ENCODE results near the gene TRAK2.
A peak's percentile ranks its signal among the peaks of the same experiment; 100 is the strongest.
"Not testable (repeated sequence)": the region's sequence is repeated elsewhere in the genome, so short reads cannot be mapped to it uniquely, and the experiment has no call there.

The TRAK2 gene

DNA sequence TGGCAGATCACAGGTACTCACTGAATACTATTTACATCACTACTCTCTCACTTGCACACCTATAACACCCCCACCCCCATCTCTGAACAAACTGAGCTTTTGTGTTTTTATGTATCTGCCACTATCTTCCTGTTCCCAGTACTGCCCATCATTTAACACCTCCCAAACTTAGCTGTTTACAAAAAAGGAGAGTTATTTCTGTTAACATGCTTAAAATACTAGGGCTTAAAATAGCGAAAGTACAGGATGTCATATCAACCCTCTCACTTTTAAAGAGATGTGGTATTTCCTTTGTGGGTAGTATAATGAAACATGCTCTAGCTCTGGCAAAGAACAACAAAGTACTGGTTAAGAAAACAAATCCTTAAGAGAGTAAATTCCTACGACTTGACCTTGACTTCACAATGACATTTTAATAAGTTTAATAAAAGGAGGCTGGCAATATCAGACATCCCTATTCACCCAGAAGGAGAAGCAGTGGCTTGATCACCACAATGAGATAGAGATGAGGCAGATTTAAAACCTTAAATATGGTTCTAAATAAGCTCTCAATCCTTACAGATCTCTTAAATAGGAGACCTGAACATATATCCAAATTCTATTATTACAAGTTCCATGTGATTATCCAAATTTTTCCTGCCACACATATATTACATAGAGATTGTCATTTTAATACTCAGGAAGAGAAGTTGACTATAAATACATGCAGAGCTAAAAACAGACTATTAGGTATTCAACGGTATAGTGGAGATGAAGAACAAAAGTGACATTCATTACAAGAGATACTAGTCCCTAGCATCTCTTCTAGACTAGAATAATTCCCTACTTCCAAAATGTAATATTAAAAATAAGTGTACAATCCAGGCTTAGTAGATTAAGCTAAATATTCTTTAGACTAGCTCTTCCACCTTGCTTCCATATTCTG lies 36.9 kb downstream of the TRAK2 start:
- no peak for DNase-seq (ENCODE audit: low spot score)

DNA sequence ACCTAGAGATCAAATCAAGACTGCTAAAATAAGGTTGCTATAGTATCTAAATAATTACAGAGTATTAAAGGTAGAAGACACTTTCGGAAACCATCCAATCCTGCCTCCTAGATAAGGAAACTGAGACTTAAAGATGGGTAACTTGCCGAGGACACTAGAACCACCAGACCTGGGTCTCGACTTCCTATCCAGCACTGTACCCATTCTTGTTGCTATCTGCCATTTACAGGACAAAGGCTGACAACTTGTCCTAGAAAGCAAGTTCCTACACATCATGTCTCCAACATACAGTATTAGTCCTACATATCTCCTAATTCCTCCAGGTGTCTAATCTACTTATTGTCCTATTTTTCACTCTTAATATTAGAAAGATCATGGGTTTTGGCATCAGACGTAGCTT lies 37.7 kb downstream of the TRAK2 start:
- no peak for DNase-seq (ENCODE audit: low spot score)

DNA sequence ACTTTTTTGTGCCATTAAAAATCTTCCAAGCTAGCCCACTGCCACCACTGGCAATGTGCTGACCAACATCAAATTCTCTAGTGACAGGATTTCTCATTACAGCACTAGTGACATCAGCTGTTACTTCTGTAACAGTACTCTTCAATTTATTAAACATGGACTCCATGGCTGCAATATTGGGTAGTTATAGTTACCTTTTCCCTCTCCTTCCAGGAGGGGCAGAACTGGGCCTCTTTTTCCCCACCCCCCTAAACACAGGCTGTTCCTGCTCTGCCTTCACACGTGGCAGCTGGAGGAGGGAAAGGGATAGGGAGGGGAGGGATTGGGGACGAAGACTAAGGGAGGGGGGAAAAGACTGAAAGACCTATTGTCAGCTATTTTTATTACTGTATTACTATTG lies 38.1 kb downstream of the TRAK2 start:
- no peak for DNase-seq (ENCODE audit: low spot score)

DNA sequence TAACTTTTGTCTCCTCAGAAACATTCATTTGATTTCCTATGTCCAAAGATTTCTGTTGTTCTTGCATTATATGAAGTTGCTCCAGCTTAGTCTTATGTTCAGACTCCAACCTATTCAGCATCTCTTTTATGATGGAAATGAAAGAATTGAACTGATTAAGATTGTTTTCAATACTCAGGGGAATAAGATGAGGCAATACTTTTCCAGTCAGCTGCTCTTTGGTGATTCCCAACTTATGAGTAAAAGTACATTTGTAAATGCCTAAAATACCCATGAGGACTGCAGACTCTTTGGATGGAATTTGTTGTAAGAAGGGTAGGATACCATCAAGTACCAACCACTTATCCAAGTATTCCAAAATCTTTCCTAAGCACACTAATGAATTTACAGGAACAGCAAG lies 39.8 kb downstream of the TRAK2 start:
- DNase-seq (ENCODE audit: low spot score) = no peak

DNA sequence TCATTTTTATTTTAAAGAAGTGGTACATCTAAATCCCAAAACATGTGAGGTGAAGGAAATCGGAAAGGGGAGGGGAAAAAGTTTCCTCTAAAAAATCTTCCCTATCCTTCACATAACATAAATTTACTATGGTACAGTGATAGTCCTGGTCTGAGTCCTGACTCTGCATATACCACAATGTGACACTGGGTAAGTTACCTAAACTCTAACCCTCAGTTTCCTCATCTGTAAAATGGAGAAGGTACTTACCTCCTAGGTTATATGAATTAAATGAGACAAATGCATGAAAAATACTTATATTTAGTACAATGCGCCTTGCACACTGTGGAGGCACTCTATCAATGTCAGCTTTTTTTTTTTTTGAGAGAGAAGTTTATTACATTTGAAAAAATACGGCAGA lies 42.3 kb downstream of the TRAK2 start:
- DNase-seq (ENCODE audit: low spot score) = no peak

DNA sequence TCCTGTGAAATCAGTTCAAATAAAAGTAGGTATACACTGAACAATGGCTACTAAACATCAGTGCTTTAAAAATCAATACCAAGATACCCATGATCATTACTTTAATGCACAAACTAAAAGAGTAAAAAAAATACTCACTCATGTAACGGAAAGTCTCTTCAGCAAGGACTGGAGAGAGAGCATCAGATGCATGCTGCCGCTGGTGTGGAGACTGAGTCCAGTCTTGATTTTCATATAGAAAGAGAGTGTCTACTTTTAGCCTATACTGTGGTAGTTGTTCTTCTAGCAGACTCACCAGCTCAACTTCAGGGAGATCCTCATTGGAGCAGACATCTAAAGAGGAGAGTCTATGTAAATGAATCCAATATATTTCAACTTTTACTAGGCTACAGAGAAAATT lies 44.0 kb downstream of the TRAK2 start:
- DNase-seq (ENCODE audit: low spot score) = no peak

DNA sequence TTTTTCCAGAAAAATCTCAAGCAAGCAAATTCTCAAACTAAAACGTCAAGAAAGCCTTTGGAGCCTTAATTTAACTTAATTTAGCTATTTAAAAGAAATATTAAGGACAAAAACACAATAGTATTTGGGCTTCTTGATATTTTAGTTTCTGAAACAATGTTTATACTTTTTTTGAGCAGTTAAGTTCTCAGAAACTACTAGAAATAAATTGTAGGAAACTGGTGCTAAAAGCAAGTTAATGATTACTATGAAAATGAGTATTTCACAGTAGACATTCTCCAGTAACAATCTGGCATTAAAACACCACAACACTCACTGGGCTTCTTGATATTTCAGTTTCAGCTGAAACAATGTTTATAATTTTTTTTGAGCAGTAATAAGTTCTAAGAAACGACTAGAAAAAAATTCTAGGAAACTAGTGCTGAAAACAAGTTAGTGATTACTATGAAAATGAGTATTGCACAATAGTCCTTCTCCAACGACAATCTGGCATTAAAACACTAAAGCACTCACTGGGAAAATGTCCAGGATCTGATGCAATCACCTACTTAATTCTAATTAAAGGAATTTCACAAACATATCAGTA lies 45.1 kb downstream of the TRAK2 start:
- DNase-seq (ENCODE audit: low spot score) = no peak

DNA sequence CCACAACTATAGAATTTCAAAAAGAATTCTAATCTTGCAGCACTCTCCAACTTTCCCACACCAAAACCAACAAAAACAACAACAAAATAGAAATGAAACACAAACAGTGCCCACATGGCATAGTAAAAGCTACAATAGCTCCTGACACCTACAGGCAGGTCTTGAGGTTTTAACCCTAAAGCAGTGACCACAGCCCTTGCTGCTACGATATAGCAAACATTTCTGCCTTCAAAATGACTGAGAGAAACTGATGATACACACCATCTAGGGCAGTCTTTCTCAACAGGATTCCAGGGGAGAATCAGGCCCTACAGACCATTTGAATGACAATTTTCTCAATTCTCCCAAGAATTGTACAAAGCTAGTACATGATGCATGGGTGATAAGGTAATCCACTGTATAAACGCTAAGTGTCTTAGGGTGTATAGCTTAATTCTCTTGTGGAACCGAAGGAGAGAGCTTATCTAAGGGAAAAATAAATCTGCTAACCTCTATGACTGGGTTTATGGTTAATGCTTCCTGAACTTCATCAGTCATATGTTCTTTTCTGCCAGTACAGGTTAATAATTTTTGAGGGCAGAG lies 46.5 kb downstream of the TRAK2 start:
- no peak for DNase-seq (ENCODE audit: low spot score)

DNA sequence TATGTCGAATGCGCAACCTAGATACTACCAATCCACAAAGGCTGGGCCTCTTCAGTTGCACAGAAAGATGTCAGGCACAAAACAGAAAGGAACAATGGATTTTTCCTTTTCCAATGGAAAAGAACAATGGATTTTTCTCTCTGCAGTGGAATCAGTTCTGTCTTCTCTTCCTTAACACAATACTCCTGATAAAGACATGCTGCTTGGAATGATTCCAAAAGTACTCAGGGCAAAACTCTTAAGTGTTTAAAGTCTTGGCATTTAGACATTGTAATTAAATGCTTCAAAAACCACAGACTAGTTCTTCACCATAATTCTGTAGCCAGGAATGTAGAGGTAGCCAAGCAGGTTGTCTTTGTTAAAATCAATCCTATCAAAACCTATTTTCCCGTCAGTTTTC lies 47.4 kb downstream of the TRAK2 start:
- no peak for DNase-seq (ENCODE audit: low spot score)

DNA sequence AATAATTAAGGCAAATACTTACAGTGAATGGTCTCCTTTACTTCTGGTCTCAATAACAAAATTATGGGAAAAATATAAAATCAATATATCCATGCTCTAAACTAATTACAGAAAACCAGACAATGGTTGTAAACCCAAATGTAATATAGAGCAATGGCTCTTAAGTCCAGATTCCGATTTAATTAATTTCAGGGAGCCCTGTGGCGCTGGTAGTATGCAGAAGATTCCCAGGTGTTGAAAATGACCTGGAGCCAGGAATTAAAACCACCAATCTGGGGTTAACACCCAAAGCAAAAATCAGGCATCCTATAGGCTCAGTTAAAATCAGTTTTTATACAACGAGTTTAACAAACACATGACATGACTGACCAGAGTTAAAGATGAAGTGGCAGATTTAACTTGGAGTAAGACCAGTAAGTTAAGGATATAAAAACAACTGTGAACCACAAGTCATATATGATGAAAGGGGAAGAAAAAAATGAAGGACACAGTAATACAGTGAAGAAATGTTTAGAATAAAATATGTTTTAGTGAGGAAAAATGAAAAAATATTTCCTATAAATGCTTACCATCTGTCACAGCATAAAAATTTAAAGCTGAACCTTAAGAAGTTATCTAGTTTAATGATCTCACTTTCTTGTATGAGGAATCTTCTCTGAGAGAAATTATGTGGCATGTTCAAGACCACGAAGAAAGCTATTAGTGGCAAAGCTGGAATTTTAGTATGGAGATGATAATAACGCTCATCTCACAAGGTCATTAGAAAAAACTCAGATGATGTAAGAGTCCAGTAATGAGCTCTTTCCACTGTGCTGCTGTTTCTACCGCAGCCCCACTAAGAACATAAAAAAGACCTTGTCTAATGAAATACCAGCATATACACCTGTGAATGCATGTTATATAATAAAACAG lies 48.4 kb downstream of the TRAK2 start:
- no peak for DNase-seq (ENCODE audit: low spot score)

DNA sequence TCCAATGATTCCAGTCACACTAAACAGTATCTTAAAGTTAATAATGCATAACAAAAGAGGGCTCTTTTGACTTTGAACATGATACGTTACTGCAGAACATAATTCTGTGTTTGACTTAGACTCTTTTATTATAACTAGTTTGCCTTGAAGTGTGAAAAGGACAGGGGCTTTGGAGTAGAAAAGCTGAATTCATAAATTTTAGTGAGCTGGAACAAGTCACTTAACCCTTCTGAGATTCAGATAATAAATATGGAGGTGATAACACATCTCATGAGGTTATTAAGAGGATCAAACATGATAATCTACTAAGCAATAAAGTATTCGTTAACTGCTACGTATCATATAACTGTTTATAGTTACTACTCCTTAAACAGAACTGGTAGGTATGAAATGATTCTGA lies 49.4 kb downstream of the TRAK2 start:
- no peak for DNase-seq (ENCODE audit: low spot score)

DNA sequence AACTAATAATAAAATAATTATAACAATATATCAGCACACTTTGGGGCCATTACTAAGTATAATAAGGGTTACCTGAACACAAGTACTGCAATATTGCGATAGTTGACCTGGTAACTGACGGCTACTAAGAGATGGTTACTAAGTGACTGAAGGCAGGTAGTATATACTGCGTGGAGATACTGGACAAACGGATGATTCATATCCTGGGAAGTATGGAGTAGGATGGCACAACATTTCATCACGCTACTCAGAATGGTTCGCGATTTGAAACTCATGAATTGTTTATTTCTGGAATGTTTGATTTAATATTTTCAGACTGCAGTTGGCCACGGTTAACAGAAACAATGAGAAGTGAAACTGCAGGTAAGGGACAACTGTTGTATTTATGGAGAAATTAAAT lies 54.7 kb downstream of the TRAK2 start:
- DNase-seq (ENCODE audit: low spot score) = no peak

DNA sequence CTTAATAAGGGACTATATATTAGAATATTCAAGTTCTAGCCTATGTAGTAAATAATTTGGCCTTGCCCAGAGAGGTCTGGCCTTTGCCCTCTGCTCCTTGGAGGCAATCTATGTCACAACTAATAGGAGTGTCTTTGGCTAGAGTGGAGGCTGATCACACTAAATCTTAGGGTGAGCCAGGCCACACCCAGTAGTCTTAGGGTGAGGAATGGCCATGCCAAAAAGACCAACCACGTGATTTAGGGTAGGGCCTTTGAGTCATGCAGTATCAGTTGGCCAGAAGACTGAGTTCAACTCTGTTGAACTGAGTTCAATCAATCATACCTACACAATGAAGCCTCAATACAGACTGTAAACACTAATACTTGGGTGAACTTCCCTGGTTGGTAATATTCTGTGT lies 68.1 kb downstream of the TRAK2 start:
- DNase-seq (ENCODE audit: low spot score) = no peak

DNA sequence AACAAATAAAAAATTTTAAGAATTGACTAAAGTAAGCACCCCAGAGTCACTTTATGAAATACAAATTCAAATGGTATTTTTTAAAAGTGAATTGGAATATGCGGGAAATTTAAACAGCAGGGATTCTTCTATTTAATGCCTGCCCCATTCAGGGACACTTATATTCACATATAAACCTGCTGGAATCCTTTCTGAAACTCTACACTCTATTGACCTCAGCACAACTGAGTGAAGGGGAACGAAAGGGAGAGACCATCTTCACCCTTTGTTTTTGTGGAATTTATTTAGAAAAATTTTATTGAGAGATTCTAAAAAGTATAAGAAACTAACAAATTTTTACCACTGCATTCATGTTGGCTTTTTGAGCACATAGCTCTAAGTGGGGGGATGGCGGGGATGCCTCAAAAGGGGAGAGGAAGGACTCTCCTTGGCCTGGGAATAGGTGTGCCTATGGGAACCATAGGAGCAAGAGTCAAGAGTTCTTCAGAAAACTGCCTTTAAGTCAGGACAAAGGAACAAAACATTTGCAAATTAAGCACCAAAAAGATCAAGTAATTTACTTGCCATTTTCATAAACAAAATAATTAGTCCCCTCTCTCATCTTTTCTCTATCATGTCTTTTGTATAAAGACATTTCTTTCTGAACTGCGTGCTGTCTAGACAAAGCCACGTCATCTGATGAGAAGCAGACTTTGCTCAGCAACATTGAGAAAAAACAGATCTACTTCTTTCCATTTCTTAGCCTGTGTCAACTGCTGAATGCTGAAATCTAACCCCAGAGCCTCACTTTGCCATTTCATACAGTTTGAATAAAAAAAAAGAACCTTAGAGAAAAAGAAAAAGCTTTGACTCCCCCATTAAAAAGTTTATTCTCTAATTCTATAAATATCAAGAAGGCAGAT lies 72.5 kb downstream of the TRAK2 start:
- peak; percentile 68 for DNase-seq (ENCODE audit: low spot score)

DNA sequence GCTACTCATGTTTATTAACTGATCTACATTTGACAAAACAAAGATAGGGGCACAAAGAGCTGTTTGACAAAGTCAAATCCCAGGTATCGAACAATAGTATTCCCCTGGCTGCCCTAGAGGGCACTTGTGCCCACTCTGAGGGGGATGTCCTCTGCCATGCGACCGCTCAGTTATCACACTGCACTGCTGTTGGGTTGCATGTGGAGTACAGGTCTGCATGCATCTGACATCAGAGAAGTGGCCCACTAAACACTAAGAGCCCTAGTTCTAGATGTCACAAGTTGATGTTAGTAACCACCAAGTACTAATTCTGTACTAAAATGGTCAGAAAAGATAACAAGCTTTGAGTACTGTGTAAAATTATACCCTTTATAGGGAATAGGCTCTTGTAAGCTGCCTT lies 74.0 kb downstream of the TRAK2 start:
- DNase-seq (ENCODE audit: low spot score) = no peak

DNA sequence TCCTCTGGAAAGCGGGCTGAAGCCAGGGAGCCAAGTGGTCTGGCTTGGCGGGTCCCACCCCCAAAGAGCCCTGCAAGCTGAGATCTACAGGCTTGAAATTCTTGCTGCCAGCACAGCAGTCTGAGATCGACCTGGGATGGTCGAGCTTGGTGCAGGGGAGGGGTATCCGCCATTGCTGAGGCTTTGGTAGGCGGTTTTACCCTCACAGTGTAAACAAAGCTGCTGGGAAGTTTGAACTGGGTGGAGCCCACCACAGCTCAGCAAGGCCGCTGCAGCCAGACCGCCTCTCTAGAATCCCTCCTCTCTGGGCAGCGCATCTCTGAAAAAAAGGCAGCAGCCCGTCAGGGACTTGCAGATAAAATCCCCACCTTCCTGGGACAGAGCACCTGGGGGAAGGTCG lies 81.5 kb downstream of the TRAK2 start:
- DNase-seq (ENCODE audit: low spot score) = no peak

DNA sequence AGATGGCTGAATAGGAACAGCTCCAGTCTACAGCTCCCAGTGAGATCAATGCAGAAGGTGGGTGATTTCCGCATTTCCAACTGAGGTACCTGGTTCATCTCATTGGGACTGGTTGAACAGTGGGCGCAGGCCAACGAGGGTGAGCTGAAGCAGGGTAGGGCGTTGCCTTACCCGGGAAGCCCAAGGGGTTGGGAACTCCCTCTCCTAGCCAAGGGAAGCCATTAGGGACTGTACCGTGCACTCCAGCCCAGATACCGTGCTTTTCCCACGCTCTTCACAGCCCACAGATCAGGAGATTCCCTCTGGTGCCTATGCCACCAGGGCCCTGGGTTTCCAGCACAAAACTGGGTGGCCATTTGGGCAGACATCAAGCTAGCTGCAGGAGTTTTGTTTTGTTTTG lies 81.9 kb downstream of the TRAK2 start:
- DNase-seq (ENCODE audit: low spot score) = not testable (repeated sequence)

DNA sequence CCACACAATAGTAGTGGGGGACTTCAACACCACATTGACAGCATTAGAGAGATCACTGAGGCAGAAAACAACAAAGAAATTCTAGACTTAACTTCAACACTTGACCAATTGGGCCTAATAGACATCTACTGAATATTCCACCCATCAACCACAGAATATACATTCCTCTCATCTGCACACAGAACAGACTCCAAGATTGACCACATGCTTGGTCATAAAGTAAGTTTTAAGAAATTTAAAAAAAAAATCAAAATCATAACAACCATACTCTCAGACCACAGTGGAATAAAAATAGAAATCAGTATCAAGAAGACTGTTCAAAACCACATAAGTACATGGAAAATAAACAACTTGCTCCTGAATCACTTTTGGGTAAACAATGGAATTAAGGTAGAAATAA lies 85.1 kb downstream of the TRAK2 start:
- DNase-seq (ENCODE audit: low spot score) = no peak

DNA sequence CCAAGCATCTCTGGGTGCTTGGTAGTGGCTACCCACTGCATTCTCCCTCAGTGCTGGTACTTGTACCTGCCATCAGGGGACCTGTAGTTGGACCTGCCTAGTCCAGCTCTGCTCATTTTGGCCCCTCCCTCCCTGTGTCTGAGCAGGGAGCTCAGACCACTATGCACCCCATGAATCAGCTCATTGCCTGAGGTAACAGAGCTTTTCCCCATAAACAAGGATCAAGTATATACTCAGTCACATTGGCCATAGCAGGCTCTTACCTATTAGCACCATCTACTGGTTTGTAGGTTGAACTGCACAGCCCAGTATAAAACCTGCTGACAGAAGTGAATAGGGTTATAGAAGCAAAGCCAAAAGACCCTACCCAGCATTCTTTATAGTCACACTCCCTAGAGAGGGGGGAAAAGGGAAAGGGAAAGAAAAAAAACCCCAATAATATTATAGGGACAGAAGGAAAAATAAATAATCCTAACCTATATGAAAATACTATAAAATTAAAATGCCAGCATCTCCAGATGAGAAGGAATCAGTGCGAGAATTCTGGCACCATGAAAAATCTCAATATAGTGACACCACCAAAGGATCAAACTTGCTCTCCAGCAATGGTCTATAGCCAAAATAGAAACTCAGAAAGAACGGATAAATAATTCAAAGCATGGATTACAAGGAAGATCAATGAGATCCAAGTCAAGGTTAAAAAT lies 87.2 kb downstream of the TRAK2 start:
- peak; percentile 28 for DNase-seq (ENCODE audit: low spot score)

DNA sequence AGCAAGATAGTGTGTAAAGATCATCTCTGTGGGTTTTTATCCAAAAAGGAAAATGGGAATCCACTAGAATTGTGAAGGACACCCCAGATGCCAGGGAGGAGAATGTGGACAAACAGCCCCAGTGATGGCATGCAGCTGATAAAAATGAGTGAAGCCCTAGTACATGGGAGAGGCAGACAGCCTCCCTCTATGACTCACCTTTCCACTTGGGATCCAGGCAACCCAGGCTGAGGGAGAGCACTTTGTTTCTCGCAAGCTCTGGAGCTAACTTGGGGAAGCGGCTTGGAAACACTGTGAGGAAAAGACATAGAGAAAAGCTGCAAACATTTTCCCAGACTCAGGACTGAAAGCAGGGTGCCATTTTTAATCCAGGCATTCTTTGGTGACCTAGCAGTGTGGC lies 88.9 kb downstream of the TRAK2 start:
- no peak for DNase-seq (ENCODE audit: low spot score)
